Stimulated activated CD8-positive, alpha-beta memory T cell treated with anti-CD3 and anti-CD28 coated beads, Interleukin-15, amount 100 ng/mL, for 48 hours (primary cell): Measurements from ENCODE around the gene TMEM117.
"Not testable (repeated sequence)": the region's sequence is repeated elsewhere in the genome, so short reads cannot be mapped to it uniquely, and the experiment has no call there.

ENCODE experiments used
- DNase-seq, 2 donors: peaks; one replicate each; pipeline ENCODE4 v3.0.0-alpha.2; 2020; ENCODE audit warnings: low read depth in 2 of 2

The TMEM117 gene

DNA sequence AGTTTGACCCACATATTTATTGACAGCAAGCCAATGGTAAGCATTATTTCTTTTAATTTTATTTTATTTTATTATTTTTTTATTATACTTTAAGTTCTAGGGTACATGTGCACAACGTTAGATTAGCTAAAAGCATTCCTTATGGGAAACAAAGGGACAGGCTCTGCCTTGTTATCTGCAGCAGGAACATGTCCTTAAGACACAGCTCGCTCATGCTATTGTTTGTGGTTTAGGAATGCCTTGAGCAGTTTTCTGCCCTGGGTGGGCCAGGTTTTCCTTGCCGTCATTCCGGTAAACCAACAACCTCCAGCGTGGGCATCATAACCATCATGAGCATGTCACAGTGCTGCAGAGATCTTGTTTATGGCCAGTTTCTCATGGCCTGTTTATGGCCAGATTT is 370.2 kb downstream of the TMEM117 start:
- DNase-seq, result no peak

DNA sequence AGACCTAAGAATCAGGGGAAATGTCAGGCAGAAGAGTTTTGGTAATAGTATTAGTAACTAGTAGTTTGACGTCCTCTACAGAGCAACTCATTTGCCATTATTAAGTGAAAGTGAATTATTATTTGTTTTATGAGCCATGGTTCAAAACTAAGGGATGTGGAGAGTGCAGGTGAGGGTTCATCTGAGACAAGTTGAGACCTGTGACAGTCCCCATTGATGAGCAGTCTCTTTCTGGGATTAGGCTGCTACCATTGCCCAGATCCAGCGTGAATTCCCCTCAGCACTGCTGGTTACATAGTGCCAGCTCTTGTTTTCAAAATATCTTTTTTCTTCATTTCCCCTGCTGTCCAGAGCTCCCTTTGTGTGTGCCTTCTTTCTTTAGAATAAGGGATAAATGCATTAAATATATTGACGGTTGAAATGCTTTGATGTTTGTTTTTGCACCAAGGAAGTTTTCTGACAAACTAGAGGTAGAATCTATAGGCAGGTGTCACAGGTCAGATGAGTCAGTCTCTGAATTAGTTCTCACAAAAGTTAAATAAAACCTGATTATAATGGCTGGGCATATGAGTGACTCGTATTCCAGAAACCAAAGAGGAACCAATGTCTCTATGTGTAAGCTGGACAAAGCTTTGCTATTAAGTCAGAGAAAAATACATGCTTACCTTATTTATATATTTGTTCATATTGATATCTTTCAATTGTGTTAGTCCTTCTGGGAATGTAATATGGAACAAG is 381.4 kb downstream of the TMEM117 start:
- no peak for DNase-seq

DNA sequence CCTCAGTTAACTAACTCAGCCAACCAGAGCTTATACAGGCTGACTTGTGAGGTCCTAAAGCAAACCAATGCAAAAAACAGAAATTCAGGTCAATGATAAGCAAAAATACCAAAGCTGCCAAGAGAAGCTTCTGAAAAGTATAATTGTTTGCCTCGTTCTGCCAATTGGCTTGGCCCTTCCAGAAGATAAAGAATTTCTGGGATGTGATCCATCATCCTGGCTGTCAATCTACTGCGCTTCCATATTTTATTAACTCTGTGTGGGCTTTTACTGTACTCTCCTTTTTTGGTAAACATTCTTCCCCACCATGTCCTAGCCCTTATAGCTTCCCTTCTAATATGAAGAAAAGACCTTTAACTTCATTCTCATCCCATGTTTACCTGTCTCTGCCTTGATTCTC is 387.9 kb downstream of the TMEM117 start:
- DNase-seq, result no peak

GRCh38 chr12:44224399-44225148 is 388.7 kb downstream of the TMEM117 start:
- no peak for DNase-seq

- no peak for DNase-seq
These were observed 389.2 kb downstream of the TMEM117 start for GRCh38 chr12:44225149-44225510.

DNA sequence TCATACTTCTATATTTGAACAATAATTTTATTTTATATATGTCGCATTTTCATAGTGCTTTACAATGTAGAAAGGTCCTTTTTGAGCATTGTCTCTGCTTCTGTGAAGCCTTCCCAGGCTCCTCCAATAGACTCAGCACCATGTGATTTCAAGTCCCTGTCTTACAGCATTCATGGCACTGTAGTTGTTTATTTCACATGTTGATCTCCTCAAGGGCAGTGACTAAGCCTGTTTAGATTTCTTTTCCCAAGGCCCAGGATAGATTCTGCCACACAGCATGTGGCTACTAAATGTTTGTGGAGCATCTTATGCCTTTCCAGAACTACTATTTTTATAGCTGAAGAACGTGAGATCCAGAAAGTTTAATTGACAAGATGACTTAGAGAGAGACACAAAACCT is 391.7 kb downstream of the TMEM117 start:
- DNase-seq, result no peak

- no peak for DNase-seq
These were observed 394.0 kb downstream of the TMEM117 start for GRCh38 chr12:44229846-44230245.

GRCh38 chr12:44235674-44236073 is 399.8 kb downstream of the TMEM117 start:
- no peak for DNase-seq

DNA sequence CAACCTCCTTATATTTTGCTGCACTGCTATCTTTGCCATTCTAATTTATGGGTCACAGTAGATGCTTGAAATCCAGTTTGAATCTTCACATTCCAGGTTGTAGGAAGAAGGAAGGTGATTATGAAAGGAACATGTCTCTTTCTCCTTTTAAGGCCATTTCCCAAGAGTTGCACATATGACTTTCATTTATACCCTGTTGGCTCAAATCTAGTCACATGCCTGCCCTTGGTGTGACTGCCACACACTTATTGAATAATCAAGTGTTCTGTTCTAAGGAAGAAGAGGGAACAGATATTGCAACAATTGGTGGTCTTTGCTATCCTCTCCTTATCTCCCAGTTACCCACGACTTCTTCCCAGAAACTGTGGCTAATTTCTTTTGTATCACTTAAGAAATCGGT is 404.3 kb downstream of the TMEM117 start:
- DNase-seq, result no peak

DNA sequence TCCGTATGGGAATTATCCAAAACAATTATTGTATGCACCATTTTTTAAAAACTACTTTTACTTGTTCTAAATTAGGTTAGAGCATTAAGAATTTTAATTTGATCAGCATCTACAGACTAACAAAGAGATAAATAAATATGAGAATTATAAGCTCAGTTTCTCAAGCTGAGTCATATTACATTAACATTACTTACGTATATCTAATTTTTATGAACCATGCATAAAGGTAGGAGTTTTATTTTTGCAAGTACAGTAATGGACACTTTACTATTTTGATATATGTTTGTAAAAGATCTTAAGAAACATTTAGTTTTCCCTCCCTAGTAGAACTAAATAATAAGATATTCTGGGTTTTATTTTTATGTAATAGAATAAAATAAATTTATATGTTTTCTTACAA is 410.1 kb downstream of the TMEM117 start:
- no peak for DNase-seq

GRCh38 chr12:44246482-44247105 is 410.7 kb downstream of the TMEM117 start:
- no peak for DNase-seq

DNA sequence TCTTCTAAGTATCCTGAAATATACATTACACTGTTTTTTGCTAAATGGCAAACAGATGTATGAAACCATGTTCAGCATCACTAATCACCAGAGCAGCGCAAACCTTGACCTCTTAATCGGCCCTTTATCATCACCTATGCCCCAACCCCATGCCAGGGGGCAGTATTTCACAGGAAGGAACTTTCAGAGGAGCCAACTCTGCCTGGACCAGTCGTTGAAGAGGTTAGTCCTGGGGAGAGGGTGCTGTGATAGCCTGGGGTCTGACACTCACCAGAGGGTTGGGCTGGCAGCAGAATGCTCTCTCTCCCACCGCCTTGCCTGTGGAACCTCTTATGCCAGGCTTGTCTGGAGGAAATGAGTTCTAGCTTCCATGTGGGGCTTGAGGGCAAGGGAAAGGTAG is 411.7 kb downstream of the TMEM117 start:
- no peak for DNase-seq

GRCh38 chr12:44248436-44248835 is 412.6 kb downstream of the TMEM117 start:
- no peak for DNase-seq

DNA sequence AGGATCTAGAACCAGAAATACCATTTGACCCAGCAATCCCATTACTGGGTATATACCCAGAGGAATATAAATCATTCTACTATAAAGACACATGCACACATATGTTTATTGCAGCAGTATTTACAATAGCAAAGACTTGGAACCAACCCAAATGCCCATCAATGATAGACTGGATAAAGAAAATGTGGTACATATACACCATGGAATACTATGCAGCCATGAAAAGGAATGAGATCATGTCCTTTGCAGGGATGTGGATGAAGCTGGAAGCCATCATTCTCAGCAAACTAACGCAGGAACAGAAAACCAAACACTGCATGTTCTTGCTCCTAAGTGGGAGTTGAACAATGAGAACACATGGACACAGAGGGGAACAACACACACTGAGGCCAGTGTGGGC is 414.6 kb downstream of the TMEM117 start:
- DNase-seq, result not testable (repeated sequence)

- no peak for DNase-seq
These were observed 417.5 kb downstream of the TMEM117 start for GRCh38 chr12:44253338-44253856.

DNA sequence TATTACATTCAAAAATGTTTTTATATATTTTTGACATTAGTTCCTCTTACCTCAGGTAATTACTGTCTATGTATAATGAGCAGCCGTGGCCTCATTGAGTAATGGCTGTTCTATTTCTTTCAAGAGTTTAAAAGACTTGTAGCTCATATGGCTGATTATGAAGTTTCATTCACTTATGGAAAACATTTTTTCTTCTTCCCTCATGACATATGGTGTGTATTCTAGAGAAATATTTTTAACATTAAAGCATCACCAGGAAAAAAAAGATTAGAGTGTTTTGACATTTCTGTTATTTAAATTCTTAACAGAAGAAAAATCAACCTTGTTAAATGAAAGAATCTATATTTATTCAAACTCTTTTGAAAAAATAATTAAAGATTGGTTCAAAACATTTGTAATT is 422.4 kb downstream of the TMEM117 start:
- DNase-seq, result no peak

- no peak for DNase-seq
These were observed 424.0 kb downstream of the TMEM117 start for GRCh38 chr12:44259890-44260289.

GRCh38 chr12:44260581-44260980 is 424.7 kb downstream of the TMEM117 start:
- DNase-seq, result no peak

GRCh38 chr12:44285321-44285960 is 449.6 kb downstream of the TMEM117 start:
- DNase-seq, result no peak

DNA sequence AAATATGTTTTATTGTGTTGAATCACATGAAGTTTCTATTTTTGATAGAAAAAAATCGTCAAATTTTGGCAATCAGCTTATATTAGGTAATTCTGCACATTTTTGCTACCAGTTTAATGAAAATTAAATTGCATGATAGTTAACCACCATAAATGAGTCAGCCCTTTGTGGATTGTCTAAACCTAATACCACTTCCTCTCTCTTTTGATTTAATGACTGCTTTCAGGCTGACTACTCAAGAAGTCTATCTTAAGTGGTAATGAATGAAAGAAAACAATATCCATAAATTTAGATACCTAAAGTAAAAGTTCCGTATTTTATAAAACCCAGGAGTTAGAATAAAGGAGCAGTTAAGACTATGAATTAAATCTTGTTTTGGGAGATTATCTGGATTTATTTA is 450.5 kb downstream of the TMEM117 start:
- DNase-seq, result no peak

- no peak for DNase-seq
These were observed 451.1 kb downstream of the TMEM117 start for GRCh38 chr12:44286821-44287505.

- DNase-seq, result no peak
These were observed 451.7 kb downstream of the TMEM117 start for GRCh38 chr12:44287545-44287944.
